ENCODE results near the gene PPIF.

Gene PPIF

DNA sequence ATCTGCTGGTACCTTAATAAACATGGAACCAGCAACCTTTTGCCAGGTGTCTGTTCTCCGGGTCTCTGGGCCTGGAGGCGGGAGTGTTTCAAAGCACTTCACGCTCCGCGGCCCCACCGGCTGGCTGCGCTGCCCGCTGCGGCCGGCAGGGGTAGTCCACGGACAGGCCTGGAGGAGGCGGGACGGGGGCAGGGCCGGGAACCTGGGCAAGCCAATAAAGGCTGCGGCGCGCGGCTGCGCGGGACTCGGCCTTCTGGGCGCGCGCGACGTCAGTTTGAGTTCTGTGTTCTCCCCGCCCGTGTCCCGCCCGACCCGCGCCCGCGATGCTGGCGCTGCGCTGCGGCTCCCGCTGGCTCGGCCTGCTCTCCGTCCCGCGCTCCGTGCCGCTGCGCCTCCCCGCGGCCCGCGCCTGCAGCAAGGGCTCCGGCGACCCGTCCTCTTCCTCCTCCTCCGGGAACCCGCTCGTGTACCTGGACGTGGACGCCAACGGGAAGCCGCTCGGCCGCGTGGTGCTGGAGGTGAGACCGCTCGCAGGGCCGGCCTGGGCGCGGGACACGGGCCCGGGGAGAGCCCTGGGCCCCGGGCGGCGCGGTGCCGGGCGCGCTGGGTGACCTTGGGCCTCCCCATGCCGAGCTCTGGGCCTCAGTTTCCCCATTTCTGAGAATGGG lies at the start of gene PPIF:
Gene PPIF, plus strand, starts transcription at position 244 of the 668 bp plus-strand sequence. Its CDS starts 80 bp downstream, at position 324.
- DNase-seq, result peak; percentile 89

DNA sequence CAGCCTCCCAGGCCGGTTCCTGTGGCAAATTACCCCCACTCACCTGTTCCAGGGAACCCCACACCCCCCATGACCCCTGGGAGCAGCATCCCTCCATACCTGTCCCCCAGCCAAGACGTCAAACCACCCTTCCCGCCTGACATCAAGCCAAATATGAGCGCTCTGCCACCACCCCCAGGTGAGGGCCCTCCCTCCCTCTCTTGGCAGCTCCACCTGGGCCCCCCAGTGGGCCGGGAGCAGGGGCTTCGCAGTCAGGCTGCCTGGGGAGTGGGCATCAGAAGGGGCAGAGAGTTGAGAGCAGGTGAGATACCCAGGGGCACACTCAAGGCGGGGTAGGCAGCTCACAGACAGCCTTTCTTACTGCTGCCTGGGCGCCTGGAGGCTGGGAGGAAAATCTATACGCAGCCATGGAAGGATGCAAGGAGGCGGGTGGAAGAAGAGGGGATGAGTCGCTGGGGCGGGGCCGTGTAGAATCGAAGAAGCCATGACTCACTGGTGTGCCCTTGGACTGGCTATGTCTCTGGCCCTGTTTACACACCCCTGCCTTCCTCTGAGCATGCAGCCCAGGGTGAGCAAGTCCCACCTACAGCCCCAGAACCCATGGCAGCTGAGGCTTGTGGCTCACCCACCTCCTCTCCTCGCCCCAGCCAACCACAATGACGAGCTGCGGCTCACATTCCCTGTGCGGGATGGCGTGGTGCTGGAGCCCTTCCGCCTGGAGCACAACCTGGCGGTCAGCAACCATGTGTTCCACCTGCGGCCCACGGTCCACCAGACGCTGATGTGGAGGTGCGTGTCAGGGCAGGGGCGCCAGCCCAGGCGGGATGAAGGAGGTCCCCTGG lies 48.6 kb upstream of the PPIF start:
- no peak for DNase-seq

DNA sequence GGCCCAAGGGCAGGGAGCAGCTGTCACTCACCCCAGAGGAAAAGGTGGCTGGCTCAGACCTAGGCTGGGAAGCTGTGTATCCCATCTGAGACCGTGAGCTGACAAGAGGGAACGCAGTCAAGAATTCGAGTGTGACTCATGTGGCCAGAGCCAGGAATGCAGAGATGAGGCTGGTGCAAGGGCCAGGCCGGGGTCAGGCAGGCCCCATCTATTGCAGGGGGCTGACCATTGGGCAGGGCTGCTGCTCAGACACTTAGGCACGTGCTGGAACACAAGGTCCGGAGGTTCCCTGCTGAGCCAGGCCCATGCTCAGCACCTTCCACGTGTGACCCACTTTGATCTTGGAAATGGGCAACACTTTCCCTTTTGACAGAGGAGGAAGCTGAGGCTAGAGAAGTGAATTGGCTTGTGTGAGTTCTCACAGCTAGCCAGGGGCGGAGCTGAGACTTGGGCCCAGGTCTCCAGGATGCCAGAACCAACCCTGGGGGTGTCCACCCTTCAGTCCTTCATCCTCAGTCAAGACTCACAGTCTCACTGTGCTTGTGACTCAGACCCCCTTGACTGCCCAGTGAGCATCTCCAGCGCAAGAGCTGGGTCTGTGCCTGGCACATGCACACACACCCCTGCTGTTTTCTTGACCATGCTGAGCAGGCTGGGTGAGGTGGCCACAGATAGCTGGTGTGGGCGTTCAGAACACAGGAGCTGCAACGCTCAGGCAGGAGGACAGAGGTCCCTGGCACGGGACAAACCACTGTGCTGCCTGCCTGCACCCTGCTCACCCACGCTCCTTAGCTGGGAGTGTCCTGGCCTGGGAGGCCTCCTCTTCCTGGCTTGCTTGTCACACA lies 47.6 kb upstream of the PPIF start:
- no peak for DNase-seq

DNA sequence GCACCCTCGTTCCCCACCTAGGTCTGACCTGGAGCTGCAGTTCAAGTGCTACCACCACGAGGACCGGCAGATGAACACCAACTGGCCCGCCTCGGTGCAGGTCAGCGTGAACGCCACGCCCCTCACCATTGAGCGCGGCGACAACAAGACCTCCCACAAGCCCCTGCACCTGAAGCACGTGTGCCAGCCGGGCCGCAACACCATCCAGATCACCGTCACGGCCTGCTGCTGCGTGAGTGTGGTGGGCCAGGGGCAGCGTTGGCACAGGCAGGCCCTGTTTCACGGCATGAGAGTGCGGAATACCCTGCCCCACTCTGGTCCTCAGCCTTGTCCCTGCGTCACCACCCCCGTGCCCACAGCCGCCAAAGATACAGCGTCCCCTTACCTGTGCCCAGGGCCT lies 46.6 kb upstream of the PPIF start:
- DNase-seq, result no peak

DNA sequence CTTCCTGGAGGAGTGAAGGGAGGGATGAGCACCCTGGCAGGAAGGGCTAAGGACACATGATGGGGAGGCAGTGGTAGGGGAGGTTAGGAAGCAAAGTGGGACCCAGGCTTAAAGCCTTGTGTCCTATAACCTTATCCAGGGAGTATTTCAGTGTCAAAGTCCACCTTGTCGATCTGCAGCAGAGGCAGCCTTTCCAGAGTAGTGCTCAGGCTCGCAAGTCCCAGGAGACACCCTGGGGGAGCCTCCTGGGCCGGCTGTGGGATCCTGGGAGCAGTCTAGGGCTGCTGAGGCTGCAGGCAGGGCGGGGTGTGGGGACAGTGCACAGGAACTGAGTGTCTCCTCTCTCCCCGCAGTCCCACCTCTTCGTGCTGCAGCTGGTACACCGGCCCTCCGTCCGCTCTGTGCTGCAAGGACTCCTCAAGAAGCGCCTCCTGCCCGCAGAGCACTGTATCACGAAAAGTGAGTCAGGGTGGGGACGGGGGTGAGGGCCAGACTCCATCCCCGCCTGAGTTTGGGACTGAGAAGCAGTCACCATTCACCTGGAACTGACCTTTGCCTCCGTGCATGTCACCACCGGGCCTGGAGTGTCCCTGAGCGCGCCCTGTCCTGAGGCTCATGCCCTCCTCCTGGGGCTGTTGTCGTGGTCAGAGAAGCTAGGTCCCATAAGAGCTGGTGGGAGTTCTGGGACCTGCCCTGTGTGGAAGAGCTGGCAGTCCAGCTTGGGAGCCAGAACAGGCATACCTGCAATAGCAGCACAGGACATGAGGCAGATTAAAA lies 45.3 kb upstream of the PPIF start:
- no peak for DNase-seq

DNA sequence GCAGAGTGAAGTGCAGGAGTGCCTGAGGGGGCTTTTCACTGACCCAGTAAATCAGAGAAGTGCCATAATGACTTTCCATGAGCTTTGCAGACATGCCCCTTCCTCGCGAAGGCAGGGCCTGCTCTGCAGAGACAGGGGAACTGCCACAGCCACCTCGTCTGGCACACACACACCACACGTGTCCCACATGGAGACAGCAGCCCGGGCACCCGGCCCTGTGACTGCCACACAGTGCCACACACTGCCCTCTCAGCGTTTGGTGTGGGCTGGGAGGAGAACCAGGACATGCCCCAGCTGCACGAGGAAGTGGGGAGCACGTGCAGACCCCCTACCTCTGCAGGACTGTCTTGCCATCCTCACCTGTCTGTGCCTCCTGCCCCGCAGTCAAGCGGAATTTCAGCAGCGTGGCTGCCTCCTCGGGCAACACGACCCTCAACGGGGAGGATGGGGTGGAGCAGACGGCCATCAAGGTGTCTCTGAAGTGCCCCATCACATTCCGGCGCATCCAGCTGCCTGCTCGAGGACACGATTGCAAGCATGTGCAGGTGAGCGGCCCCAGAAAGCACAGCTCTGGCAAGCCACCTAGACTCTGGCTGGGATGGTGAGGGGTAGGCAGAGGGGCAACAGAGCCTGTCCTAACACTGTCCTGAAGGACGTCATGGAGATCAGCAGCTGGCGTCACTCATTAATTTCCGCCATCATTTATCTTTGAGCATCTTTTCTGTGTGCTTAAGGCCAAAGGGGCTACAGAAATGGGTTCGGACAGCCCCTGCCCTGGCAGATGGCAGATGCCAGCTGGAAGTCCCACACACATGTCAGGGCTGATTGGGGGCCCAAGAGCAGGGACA lies 43.4 kb upstream of the PPIF start:
- DNase-seq, result no peak

DNA sequence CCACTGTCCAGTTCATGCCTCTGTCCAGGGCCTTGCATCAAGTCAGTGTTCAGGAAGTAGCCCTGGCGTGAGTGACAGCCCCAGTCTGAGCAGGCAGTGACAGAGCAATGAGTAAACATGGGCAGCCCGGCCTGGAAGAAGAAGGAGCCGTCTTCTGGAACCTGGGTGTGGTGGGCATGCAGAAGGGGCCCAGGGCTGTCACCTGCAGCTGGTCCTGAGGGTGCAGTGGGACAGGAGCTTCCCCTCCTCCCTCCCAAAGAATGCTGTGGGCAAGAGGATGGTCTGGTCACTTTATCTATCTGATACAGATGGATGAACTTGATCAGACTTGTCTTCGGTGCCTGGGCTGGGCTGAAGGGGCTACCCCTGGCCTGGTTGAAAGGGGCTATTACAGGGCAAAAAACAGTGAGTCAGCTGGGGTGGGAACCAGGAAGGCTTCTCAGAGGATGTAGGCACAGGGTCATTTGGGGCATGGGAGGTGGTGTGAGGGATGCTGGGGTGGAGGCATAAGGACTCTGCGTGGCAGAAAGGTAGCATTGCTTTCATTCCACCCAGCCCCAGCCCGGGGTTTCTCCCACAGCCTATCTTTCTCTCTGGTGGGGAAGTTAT lies 42.7 kb upstream of the PPIF start:
- no peak for DNase-seq

DNA sequence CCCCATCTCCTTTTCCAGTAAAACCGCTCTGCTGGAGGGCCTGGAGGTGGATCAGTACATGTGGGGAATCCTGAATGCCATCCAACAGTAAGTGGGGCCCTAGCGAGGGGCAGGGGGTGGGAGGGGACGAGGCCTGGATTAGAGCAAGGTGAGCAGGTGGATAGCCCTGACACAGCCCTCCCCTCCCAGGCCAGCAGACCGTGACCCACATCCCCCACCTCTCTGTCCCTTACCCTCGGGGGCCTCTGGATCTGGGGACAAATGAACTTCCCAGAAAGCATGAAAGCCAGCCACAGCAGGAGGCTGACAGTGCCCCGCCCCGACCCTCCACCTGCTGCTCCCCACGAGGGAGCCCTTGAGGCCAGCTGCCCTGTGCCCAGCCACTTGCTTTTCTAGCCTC lies 41.8 kb upstream of the PPIF start:
- DNase-seq, result no peak

DNA sequence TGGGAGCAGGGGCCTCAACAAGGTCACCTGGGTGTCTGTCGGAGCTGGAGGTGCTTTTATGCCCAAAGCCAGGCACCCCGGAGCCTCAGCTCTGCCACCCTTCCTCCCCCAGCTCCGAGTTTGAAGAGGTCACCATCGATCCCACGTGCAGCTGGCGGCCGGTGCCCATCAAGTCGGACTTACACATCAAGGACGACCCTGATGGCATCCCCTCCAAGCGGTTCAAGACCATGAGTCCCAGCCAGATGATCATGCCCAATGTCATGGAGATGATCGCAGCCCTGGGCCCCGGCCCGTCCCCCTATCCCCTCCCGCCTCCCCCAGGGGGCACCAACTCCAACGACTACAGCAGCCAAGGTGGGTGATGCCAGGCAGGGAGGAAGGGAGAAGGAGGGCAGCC lies 41.3 kb upstream of the PPIF start:
- DNase-seq, result no peak

DNA sequence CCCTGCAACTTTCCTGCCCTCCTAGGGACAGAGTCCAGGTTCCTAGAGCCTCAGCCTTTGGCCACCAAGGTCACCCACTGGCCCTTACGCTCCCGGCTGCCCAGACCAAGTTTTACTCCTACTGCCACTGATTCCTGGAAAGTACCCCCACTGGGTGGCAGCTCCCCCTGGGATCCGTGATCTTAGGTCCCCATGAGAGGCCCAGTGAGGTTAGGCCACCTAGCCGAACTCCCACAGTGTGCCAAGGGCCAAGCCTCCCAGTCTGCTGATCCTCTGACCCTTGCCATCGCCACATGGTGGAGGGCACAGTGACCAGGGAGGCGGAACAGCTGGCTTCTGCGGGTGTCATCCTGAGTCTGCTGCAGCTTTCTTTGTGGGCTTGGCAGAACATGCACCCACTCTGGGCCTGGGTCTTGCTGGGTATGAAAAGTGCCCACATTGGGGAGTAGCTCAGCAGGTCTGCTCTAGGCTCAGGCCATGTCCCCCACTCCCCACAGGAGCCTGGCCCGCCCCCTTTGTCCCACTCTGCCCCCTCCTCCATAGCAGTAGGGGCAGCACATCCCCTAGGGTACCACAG lies 40.5 kb upstream of the PPIF start:
- no peak for DNase-seq

DNA sequence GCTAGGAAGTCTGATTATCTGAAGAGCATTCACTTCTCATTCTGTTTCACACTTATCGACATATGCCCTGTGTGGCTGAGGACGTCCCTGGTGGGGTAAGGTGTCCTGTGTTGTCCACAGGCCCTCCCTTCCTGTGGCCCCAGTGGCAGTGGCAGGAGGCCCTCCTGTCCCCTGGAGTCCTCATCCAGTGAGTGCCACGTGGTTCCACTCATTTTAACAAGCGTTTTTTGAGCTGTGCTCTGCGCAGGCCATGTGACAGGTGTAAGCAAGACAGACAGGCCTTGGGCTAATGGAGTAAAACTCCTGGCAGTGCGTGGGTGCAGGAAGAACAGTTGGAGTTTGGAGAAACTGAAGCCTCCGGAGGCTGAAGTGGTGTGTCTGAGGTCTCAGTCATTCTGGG lies 39.3 kb upstream of the PPIF start:
- no peak for DNase-seq

DNA sequence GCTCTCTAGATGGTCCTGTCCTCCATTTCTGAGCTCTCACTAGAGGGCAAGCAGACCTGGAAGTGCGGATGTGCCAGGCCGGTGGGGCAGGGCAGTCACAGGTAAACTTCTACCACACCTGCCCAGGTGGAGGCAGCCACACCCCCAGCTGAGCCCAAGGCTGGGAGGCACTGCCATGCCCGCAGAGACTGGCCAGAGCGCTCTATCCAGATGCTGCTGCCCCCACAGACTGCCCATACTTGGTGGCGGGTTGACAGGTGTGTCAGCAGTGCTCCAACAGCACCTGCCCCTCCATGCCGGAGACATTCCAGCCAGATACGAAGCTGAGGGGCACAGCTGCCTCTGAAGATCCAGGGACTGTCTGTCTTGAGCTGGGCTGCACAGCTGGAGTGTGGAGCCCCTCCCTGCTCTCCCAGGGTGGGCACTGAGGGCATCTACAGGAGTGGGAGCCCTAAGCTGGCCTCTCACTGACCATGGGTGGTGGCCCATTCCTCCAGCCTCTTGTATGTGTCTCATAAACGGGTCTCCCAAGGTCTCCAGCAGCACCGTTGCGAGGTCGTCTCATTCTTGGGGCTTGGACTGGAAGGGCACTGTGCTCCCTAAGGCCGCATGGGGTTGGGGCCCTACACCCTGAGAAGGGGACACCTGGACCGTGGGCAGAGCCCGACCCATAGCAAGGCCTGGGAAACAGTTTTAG lies 38.2 kb upstream of the PPIF start:
- no peak for DNase-seq

DNA sequence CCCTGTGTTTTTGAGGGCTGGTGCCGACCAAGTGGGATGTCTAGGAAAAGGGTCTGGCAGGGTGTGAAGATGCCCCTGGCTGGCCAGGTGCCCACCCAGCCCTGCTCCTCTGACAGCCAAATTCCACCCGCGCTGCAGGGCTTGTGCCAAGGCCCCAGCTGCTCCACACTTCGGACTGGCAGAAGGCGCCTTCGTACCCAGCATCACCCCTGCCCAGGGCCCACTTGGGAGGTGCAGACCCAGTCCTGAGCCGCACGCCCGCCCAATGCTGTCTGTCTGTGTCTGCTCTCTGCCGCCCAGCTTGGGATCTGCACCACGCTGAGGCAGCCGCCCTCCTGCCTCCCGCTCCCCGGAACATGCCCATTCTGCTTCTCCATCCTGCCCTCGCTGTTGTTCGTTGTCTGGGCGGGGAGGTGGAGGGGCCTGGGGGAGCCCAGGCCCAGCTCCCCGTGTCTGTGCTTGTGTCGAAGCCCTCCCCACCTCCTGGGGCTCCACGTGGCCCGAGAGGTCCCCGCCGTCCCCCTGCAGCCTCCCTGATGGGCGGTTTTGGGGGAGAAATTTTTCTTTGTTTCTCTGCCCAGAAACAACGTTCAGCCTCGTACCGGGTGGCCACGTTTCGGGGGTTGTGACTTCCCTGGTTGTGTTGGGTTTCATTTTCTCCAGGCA lies 36.9 kb upstream of the PPIF start:
- no peak for DNase-seq

DNA sequence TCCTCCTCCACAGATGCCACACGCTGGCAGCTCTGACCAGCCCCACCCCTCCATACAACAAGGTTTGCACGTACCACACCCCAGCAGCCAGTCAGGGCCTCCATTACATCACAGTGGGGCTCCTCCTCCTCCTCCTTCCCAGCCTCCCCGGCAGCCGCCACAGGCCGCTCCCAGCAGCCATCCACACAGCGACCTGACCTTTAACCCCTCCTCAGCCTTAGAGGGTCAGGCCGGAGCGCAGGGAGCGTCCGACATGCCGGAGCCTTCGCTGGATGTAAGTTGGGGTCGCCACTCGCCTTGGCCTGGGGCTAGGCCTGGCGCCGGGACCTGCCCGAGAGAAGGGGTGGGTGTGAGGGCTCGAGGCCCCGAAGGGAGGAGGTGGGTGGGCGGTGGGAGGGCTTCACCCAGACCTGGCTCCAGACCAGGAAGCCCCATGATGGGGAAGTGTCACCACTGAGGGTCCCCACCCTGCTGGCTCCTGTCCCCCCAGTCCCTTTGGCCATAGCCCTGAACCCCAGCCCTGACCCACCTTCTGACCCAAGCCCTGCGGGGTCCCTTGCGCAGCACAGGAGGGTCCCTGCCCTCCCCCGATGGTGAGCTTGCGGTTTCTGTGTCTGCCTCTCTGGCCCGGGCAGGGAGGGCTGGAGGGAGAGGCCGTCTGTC lies 36.2 kb upstream of the PPIF start:
- DNase-seq, result no peak

DNA sequence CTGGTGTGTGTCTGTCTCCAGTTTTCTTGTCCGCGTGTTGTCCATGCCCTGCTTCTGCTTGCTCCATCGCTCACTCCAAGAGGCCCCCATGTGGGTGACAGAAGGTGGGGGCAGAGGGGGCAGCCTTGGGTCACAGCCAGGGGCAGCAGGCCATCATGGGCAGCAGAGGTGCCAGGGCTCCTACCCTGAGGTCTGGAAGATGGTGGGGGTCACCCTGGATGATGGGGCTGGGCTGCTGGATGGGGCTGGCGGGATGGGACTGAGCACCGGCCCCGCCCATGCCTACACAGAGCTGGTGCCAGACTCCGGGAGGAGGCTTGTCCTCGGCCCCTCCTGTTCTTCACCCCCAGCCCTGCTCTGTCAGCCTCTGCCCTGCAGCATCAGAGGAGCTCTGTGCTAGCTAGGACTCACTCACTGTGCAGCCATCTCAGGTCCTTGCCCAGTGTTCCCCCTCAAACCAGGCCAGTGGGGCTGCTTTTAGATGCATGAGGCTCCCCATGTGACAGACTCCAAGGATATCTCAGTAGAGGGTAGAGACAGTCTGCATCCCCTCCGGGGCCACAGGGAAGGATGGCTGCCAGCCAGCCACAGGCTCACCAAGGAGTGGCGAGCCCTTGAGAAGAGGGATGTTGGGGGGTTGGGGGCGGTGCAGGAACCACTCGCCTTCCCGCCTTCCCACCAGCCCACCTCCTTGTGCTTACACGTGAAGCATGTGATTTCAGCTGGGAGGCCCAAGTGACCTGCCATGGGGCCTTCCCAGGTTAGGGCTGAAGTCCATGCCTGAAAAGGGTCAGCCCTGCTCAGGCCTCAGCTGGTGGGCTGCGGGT lies 35.5 kb upstream of the PPIF start:
- DNase-seq, result no peak

DNA sequence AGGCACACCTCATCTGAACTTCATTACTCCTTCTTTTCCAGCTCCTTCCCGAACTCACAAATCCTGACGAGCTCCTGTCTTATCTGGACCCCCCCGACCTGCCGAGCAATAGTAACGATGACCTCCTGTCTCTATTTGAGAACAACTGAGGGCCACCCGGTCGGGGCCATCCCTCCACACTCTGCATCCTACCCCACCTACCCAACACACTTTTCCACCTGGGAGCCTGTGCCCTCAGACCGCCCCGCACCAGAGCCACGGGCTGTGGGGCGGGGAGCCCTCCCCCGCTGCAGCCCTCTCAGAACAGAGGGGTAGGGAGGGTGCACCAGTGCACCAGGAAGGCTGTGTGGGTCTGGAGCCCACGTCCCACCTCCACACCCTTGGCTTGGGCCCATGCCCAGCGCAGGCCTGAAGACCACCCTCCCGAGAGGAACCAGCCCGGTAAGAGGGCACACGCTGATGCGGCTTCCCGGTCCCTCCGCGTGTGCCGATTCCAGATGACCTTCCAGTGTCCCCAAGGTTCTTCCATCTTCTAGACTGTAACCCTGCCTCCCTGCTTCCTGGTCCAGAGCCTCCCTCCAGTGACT lies 34.6 kb upstream of the PPIF start:
- DNase-seq, result no peak

DNA sequence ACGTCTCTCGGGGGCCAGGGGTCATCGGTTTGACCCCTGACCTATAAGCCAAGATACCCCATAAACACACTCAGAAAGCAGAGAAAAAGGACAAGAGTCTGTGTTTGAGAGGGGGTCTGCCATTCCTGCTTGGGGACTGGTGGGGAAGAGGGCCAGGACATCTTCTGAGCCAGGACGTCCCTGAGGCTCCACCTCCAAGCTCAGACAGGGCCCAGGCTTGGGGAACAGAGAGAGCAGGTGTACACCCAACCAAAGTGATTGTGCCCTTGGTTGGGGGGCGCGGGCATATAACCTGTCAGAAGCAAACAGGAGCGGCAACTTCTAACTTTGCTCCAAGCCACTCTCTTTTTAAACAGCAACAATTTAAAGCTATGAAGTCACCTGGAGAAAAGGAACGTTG lies 33.9 kb upstream of the PPIF start:
- DNase-seq, result no peak

DNA sequence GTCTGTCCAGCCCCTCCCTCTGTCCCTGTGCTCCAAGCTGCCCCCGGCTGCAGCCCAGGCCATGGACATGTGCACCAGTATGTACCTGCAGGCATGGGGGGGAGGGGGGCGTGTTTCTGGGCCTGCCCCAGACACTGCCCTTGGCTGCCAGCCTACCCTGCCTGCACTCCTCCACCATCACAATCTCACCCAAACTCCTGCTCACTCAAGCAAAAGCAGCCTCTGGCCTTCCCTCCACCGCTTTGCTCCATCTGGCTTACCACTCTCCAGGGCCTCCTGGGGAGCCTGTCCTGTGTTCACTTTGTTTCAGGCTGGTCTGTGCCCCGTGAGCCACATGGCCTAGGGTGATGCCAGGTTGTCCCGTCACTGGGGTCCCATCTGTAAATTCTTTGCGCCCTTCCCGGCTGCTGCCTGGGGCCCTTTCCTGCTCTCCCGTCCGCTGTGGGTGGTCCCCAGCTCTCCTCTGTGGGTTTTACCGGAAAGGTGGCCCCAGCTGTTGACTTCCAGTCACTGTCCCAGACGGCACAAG lies 33.3 kb upstream of the PPIF start:
- DNase-seq, result no peak

Data from RPMI8226 (cell line).